HTR-8/SVneo (cell line): ENCODE results near the gene TSPAN8.

Experiments
- DNase-seq: peaks from one replicate; pipeline ENCODE4 v3.0.0; 2011; ENCODE audit warnings: low spot score, mixed read lengths; ENCODE audit not compliant: insufficient read length
- FAIRE-seq: peaks from 2 replicates; lab custom pipeline; 2011; peaks lifted over from hg19 to GRCh38; lab: Jason Lieb, UNC

TSPAN8 gene

GRCh38 chr12:71157601-71158233, at the start of gene TSPAN8:
TSS of gene TSPAN8 (minus strand) at chr12:71157999. CDS start at chr12:71157678, 321 bp downstream.
- no peak for DNase-seq
- no peak for FAIRE-seq

GRCh38 chr12:71201136-71201679, 43.4 kb upstream of the TSPAN8 start:
- FAIRE-seq (no peak), DNase-seq (no peak)

- DNase-seq (no peak), FAIRE-seq (no peak)
Measured at GRCh38 chr12:71200706-71201105, 42.9 kb upstream of the TSPAN8 start.

- no peak for DNase-seq
- no peak for FAIRE-seq
Measured at GRCh38 chr12:71197460-71197859, 39.7 kb upstream of the TSPAN8 start.

- no peak for DNase-seq
- no peak for FAIRE-seq
Measured at GRCh38 chr12:71195338-71195896, 37.6 kb upstream of the TSPAN8 start.

GRCh38 chr12:71194657-71195056, 36.9 kb upstream of the TSPAN8 start:
- no peak for FAIRE-seq
- no peak for DNase-seq

- no peak for FAIRE-seq
- no peak for DNase-seq
Measured at GRCh38 chr12:71193041-71193440, 35.2 kb upstream of the TSPAN8 start.

GRCh38 chr12:71191509-71192196, 33.9 kb upstream of the TSPAN8 start:
- FAIRE-seq (no peak), DNase-seq (no peak)

GRCh38 chr12:71190822-71191221, 33.0 kb upstream of the TSPAN8 start:
- DNase-seq: no peak
- no peak for FAIRE-seq

GRCh38 chr12:71187379-71187778, 29.6 kb upstream of the TSPAN8 start:
- no peak for FAIRE-seq
- DNase-seq: no peak

GRCh38 chr12:71186571-71187288, 28.9 kb upstream of the TSPAN8 start:
- DNase-seq: no peak
- no peak for FAIRE-seq

- DNase-seq (no peak), FAIRE-seq (no peak)
Measured at GRCh38 chr12:71183846-71184245, 26.0 kb upstream of the TSPAN8 start.

GRCh38 chr12:71183018-71183417, 25.2 kb upstream of the TSPAN8 start:
- DNase-seq (peak; percentile 11), FAIRE-seq (no peak)

GRCh38 chr12:71178162-71178561, 20.4 kb upstream of the TSPAN8 start:
- DNase-seq (no peak), FAIRE-seq (no peak)

GRCh38 chr12:71174825-71175224, 17.0 kb upstream of the TSPAN8 start:
- no peak for FAIRE-seq
- no peak for DNase-seq

- FAIRE-seq (no peak), DNase-seq (no peak)
Measured at GRCh38 chr12:71174146-71174545, 16.3 kb upstream of the TSPAN8 start.

GRCh38 chr12:71170456-71170855, 12.7 kb upstream of the TSPAN8 start:
- DNase-seq (no peak), FAIRE-seq (no peak)

GRCh38 chr12:71169286-71169685, 11.5 kb upstream of the TSPAN8 start:
- FAIRE-seq: no peak
- DNase-seq: no peak

- no peak for DNase-seq
- FAIRE-seq: peak; percentile 44
Measured at GRCh38 chr12:71166862-71167496, 9.2 kb upstream of the TSPAN8 start.

GRCh38 chr12:71166280-71166679, 8.5 kb upstream of the TSPAN8 start:
- FAIRE-seq: no peak

More at GRCh38 chr12:71166280-71166679, 8.5 kb upstream of the TSPAN8 start:
- DNase-seq: no peak
